Measurements from ENCODE around the gene MED13L.
"Not testable (repeated sequence)": the region's sequence is repeated elsewhere in the genome, so short reads cannot be mapped to it uniquely, and the experiment has no call there.

MED13L gene

GRCh38 chr12:116303929-116304328, 26.4 kb upstream of the MED13L start:
- no peak for DNase-seq (ENCODE audit: low spot score)

- DNase-seq (ENCODE audit: low spot score): no peak
These were observed 25.6 kb upstream of the MED13L start for GRCh38 chr12:116303066-116303465.

GRCh38 chr12:116302166-116303058, 24.9 kb upstream of the MED13L start:
- no peak for DNase-seq (ENCODE audit: low spot score)

GRCh38 chr12:116301621-116302020, 24.1 kb upstream of the MED13L start:
- no peak for DNase-seq (ENCODE audit: low spot score)

- no peak for DNase-seq (ENCODE audit: low spot score)
These were observed 22.3 kb upstream of the MED13L start for GRCh38 chr12:116299665-116300328.

GRCh38 chr12:116299064-116299463, 21.6 kb upstream of the MED13L start:
- no peak for DNase-seq (ENCODE audit: low spot score)

- DNase-seq (ENCODE audit: low spot score): no peak
These were observed 21.1 kb upstream of the MED13L start for GRCh38 chr12:116298578-116298977.

- DNase-seq (ENCODE audit: low spot score): no peak
These were observed 19.8 kb upstream of the MED13L start for GRCh38 chr12:116297224-116297834.

- no peak for DNase-seq (ENCODE audit: low spot score)
These were observed 18.1 kb upstream of the MED13L start for GRCh38 chr12:116295327-116296263.

GRCh38 chr12:116294454-116295165, 17.1 kb upstream of the MED13L start:
- no peak for DNase-seq (ENCODE audit: low spot score)

GRCh38 chr12:116293687-116294453, 16.4 kb upstream of the MED13L start:
- DNase-seq (ENCODE audit: low spot score): no peak

GRCh38 chr12:116291218-116291617, 13.7 kb upstream of the MED13L start:
- no peak for DNase-seq (ENCODE audit: low spot score)

- DNase-seq (ENCODE audit: low spot score): no peak
These were observed 11.2 kb upstream of the MED13L start for GRCh38 chr12:116288735-116289134.

- no peak for DNase-seq (ENCODE audit: low spot score)
These were observed 10.4 kb upstream of the MED13L start for GRCh38 chr12:116287842-116288301.

GRCh38 chr12:116284396-116284795, 6.9 kb upstream of the MED13L start:
- no peak for DNase-seq (ENCODE audit: low spot score)

GRCh38 chr12:116283881-116284280, 6.4 kb upstream of the MED13L start:
- not testable (repeated sequence) for DNase-seq (ENCODE audit: low spot score)

GRCh38 chr12:116282371-116283286, 5.1 kb upstream of the MED13L start:
- no peak for DNase-seq (ENCODE audit: low spot score)

- no peak for DNase-seq (ENCODE audit: low spot score)
These were observed 3.2 kb upstream of the MED13L start for GRCh38 chr12:116280595-116281290.

GRCh38 chr12:116278667-116279066, 1.2 kb upstream of the MED13L start:
- no peak for DNase-seq (ENCODE audit: low spot score)

Data from kidney capillary endothelial cell (primary cell).